Hepatocyte (in vitro differentiated cells): ENCODE measurements around the gene NPR3. TPM values are rescaled to one million over a fixed set of nuclear protein-coding genes. Genes with fewer than 3 reads are reported as not detected.

Experiments
- DNase-seq: peaks from one replicate; pipeline ENCODE4 v3.0.0-alpha.2; 2016; ENCODE audit warnings: low spot score
- H2AFZ ChIP-seq: fragments of 200-600 bp; sonication (generic); 2 replicates; pipeline ENCODE4 v1.6.0; 2016; ENCODE audit warnings: antibody characterized with exemption, mild to moderate bottlenecking
- H3K27ac ChIP-seq: fragments of 200-600 bp; sonication (generic); 2 replicates; pipeline ENCODE4 v1.5.1; 2016; ENCODE audit warnings: mild to moderate bottlenecking
- H3K27me3 ChIP-seq: fragments of 200-600 bp; sonication (generic); 2 replicates; pipeline ENCODE4 v1.6.1; 2016
- H3K36me3 ChIP-seq: fragments of 200-600 bp; sonication (generic); replicated peaks from 2 replicates; pipeline ENCODE4 v1.5.1; 2016; ENCODE audit warnings: low read depth; ENCODE audit not compliant: insufficient read depth
- H3K4me1 ChIP-seq: fragments of 200-600 bp; sonication (generic); 2 replicates; pipeline ENCODE4 v1.5.1; 2016; ENCODE audit warnings: mild to moderate bottlenecking, moderate library complexity; ENCODE audit not compliant: insufficient read depth
- H3K4me2 ChIP-seq: fragments of 200-600 bp; sonication (generic); 2 replicates; pipeline ENCODE4 v1.6.0; 2016
- H3K4me3 ChIP-seq: fragments of 200-600 bp; sonication (generic); 2 replicates; pipeline ENCODE4 v1.5.1; 2016; ENCODE audit warnings: mild to moderate bottlenecking
- H3K79me2 ChIP-seq: fragments of 200-600 bp; sonication (generic); 2 replicates; pipeline ENCODE4 v1.6.0; 2017; ENCODE audit warnings: mild to moderate bottlenecking
- H3K9me2 ChIP-seq: fragments of 200-600 bp; sonication (generic); replicated peaks from 2 replicates; pipeline ENCODE4 v1.6.0; 2017; ENCODE audit warnings: mild to moderate bottlenecking; ENCODE audit not compliant: insufficient read depth
- H3K9me3 ChIP-seq: fragments of 200-600 bp; sonication (generic); 2 replicates; pipeline ENCODE4 v1.5.1; 2016; ENCODE audit warnings: low read depth, mild to moderate bottlenecking
- H4K20me1 ChIP-seq: fragments of 200-600 bp; sonication (generic); 2 replicates; pipeline ENCODE4 v1.6.0; 2016; ENCODE audit warnings: mild to moderate bottlenecking; ENCODE audit not compliant: insufficient read depth, poor library complexity, severe bottlenecking
- EZH2 ChIP-seq: fragments of 200-600 bp; sonication (generic); IDR thresholded peaks from 2 replicates; pipeline ENCODE4 v1.6.1; 2016; ENCODE audit warnings: antibody characterized with exemption, mild to moderate bottlenecking, borderline replicate concordance
- EZH2phosphoT487 ChIP-seq: fragments of 200-600 bp; sonication (generic); IDR thresholded peaks from one replicate; pipeline ENCODE4 v1.6.1; 2018; ENCODE audit warnings: antibody characterized with exemption, mild to moderate bottlenecking, low read depth, moderate library complexity; ENCODE audit not compliant: unreplicated experiment, severe bottlenecking
- WGBS: methylation state at CpG from one replicate; pipeline ENCODE4 v1.1.6; 2016; ENCODE audit warnings: low lambda C conversion rate; ENCODE audit errors: missing lambda C conversion rate; 5-methylcytosine and 5-hydroxymethylcytosine counted together
- polyA plus RNA-seq: library from polyadenylated mRNA; unstranded; fragments of >200 nt; fragmentation: Nextera tagmentation; extraction: Ambion mirVana; gene quantifications from 2 replicates; pipeline ENCODE4 v1.2.1, GENCODE V29; 2016
- total RNA-seq: library from RNA; depleted of rRNA; stranded (reverse); fragments of >200 nt; gene quantifications from 2 replicates; pipeline ENCODE4 v1.2.3, GENCODE V29; 2014
- TF ChIP-seq, protein P1 (sequence below): fragments of 200-600 bp; sonication (generic); IDR thresholded peaks from 2 replicates; pipeline ENCODE4 v1.5.1; 2016; ENCODE audit warnings: antibody characterized with exemption, mild to moderate bottlenecking; ENCODE audit not compliant: poor library complexity

Gene NPR3
- total and polyA plus RNA-seq, 2 experiments from 2014 or later: 3.6 to 20.0 TPM

DNA sequence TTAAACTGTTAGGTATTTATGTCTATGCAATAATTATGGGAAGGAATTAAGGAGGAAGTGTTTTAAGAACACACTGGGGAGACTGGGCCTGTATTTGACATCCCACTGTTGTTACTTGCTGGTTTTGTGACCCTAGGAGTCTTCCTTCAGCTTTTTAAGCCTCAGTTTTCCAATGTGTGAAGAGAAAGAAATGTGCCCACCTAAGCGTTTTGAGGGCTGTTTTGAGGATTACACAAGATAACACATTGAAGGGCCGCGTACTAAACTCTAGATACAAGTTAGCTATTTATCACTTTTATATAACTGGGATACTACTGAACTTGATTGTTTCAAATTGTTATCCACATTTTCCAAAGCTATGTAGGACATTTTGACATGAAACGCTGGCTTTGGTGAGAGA, 72.5 kb downstream of the NPR3 start:
- Histone ChIP-seq H3K36me3 (no peaks in the 10 kb centered on the region), H3K9me3 (no peaks in the 10 kb centered on the region), H3K79me2 (no peaks in the 10 kb centered on the region), H3K27ac (no peak overlapping the region), H3K9me2 (no peaks in the 10 kb centered on the region), H4K20me1 (no peaks in the 10 kb centered on the region), H3K4me3 (no peak overlapping the region), H2AFZ (no peak overlapping the region), H3K4me1 (no peaks in the 10 kb centered on the region), H3K27me3 (no peaks in the 10 kb centered on the region), H3K4me2 (no peak overlapping the region)
- no peak for DNase-seq
- 93% methylated on average over 4 of the region's 4 CpGs for WGBS
- TF ChIP-seq, protein P1, sequence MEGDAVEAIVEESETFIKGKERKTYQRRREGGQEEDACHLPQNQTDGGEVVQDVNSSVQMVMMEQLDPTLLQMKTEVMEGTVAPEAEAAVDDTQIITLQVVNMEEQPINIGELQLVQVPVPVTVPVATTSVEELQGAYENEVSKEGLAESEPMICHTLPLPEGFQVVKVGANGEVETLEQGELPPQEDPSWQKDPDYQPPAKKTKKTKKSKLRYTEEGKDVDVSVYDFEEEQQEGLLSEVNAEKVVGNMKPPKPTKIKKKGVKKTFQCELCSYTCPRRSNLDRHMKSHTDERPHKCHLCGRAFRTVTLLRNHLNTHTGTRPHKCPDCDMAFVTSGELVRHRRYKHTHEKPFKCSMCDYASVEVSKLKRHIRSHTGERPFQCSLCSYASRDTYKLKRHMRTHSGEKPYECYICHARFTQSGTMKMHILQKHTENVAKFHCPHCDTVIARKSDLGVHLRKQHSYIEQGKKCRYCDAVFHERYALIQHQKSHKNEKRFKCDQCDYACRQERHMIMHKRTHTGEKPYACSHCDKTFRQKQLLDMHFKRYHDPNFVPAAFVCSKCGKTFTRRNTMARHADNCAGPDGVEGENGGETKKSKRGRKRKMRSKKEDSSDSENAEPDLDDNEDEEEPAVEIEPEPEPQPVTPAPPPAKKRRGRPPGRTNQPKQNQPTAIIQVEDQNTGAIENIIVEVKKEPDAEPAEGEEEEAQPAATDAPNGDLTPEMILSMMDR: no peak
- TF ChIP-seq EZH2phosphoT487: no peak
- TF ChIP-seq EZH2: no peak

DNA sequence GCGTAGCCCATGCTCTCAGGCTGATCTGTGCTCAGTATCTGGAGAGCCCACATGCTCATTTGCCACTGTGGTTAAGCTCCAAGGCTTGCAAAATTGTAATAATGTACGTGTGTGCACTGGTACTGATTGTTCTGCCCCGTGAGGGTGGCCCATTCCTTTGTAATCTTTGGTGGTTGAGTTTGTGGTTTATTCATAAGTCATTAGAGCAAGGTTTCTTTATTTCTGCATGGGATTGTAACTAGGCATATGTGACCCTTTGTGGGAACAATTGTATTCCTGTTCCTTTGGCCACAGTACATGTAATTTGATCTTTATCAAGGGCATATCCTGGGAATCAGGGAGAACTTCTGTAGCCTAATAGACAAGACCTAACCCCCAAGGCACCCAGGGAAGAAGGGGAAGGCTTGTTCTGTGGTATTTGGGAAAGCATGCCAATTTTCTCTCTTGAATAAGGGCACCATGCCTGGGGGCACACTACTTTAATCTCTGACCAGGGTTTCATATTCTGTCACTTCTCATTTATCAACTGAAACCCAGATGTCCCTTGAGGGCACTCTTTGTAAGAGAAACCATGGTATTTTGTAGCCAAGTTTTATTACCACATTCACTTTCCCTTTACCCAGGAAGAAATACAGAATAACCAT, 74.6 kb downstream of the NPR3 start:
- Histone ChIP-seq H3K9me3 (no peaks in the 10 kb centered on the region), H2AFZ (no peak overlapping the region), H3K79me2 (no peaks in the 10 kb centered on the region), H3K4me3 (no peak overlapping the region), H3K27ac (no peak overlapping the region), H3K4me1 (no peaks in the 10 kb centered on the region), H4K20me1 (no peaks in the 10 kb centered on the region), H3K9me2 (no peaks in the 10 kb centered on the region), H3K27me3 (no peaks in the 10 kb centered on the region), H3K36me3 (no peaks in the 10 kb centered on the region), H3K4me2 (no peak overlapping the region)
- DNase-seq: no peak
- TF ChIP-seq, protein P1: no peak
- TF ChIP-seq EZH2phosphoT487 (no peak), EZH2 (no peak)
- WGBS: 50% methylated on average over 3 of the region's 3 CpGs

DNA sequence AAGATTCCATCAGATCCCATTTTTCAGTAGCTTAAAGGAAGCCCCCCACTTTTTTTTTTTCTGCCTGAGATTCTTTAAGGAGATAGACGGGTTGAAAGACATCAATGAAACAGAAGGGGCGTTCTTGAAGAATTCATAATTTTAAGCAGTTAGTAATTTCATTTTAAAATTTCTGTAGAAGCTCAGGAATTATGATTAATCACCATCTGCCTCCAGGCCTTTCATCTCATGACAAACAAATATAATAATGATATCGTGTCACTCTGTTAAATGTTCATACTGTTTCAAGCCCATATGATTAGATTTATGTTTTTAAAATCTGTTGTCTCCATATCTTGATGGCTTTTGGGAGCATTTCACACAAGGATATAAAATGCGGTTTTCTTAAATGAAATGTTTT, 75.2 kb downstream of the NPR3 start:
- no peak for DNase-seq
- H4K20me1 ChIP-seq: no peaks in the 10 kb centered on the region
- WGBS: 85% methylated on average over 4 of the region's 4 CpGs
- no peaks in the 10 kb centered on the region for H3K36me3 ChIP-seq
- no peak overlapping the region for H3K4me3 ChIP-seq
- TF ChIP-seq EZH2phosphoT487: no peak
- no peak for TF ChIP-seq EZH2
- TF ChIP-seq, protein P1: no peak
- H3K4me2 ChIP-seq: no peak overlapping the region
- H3K27ac ChIP-seq: no peak overlapping the region
- no peaks in the 10 kb centered on the region for H3K9me3 ChIP-seq
- no peaks in the 10 kb centered on the region for H3K79me2 ChIP-seq
- no peak overlapping the region for H2AFZ ChIP-seq
- H3K4me1 ChIP-seq: no peaks in the 10 kb centered on the region
- no peaks in the 10 kb centered on the region for H3K27me3 ChIP-seq
- no peaks in the 10 kb centered on the region for H3K9me2 ChIP-seq
